ENCODE data around the gene ERCC6L. TPM values are rescaled to one million over a fixed set of nuclear protein-coding genes. Genes with fewer than 3 reads are reported as not detected.

The ERCC6L gene
- polyA plus RNA-seq, 1 experiment = 1.7 TPM

- TF ChIP-seq CTCF (IDR thresholded peaks at IDR 0.05; ENCODE audit: low read depth, low read length) = no peak
- Histone ChIP-seq H3K27ac (ENCODE audit: low read depth, low read length) (no peak overlapping the region), H3K4me3 (ENCODE audit: low read depth, low read length) (no peak overlapping the region), H3K9me3 (ENCODE audit: control insufficient read depth, insufficient read depth, low read length) (no peaks in the 10 kb centered on the region; the same call in 1 of the 2 replicates), H3K27me3 (ENCODE audit: control insufficient read depth, insufficient read depth, low read length) (peaks cover 4% of the 10 kb centered on the region)
- DNase-seq (ENCODE audit: low read depth, low spot score) = no peak
- ChIA-PET CTCF (no interaction called here), POLR2A (no interaction called here)
Measured at GRCh38 chrX:72158773-72159172, 80.1 kb downstream of the ERCC6L start.

Small RNA genes within 50 kb of the gene (small RNA-seq; reads per million reads assigned to genes)
- gene RF00019 (ENCODE audit: insufficient read length, low read depth) = not detected

Other genes with a start within 250 kb of the ERCC6L start
- gene RTL5, start 107.1 kb downstream of the ERCC6L start, polyA plus RNA-seq (2011; rRNA removed) = 1.7 and 2.9 TPM in 2 replicates
- gene PIN4, start 57.3 kb downstream of the ERCC6L start, polyA plus RNA-seq (2011; rRNA removed) = 13.1 and 16.9 TPM in 2 replicates
- 1,497 and 1,578 TPM in 2 replicates for gene RPS4X, start 38.2 kb upstream of the ERCC6L start, polyA plus RNA-seq (2011; rRNA removed)
- 0.12 and 0.16 TPM in 2 replicates for gene CITED1, start 66.9 kb upstream of the ERCC6L start, polyA plus RNA-seq (2011; rRNA removed)

Measured in AG04450 (cell line).